HUES64 (cell line): ENCODE data around the gene RPS24. TPM values are rescaled to one million over a fixed set of nuclear protein-coding genes. Genes with fewer than 3 reads are reported as not detected.
A peak's percentile ranks its signal among the peaks of the same experiment; 100 is the strongest.
"Not testable (repeated sequence)": the region's sequence is repeated elsewhere in the genome, so short reads cannot be mapped to it uniquely, and the experiment has no call there.

Source experiments
- H3K27ac ChIP-seq: 2 replicates; pipeline ENCODE4 v1.7.0; 2013; ENCODE audit warnings: low read depth, low read length, inconsistent platforms
- H3K27me3 ChIP-seq: 2 replicates; pipeline ENCODE4 v1.6.1; 2013; ENCODE audit warnings: mild to moderate bottlenecking, low read length; ENCODE audit not compliant: insufficient read depth
- H3K36me3 ChIP-seq: 2 replicates; pipeline ENCODE4 v1.6.1; 2013; ENCODE audit warnings: mild to moderate bottlenecking, low read length; ENCODE audit not compliant: insufficient read depth
- H3K4me1 ChIP-seq: 2 replicates; pipeline ENCODE4 v1.6.1; 2013; ENCODE audit warnings: mild to moderate bottlenecking, low read length, moderate library complexity; ENCODE audit not compliant: insufficient read depth
- H3K4me3 ChIP-seq: 2 replicates; pipeline ENCODE4 v1.5.1; 2013; ENCODE audit warnings: mild to moderate bottlenecking, low read length, moderate library complexity
- H3K9ac ChIP-seq: 2 replicates; pipeline ENCODE4 v1.6.1; 2013; ENCODE audit warnings: mild to moderate bottlenecking, low read depth, low read length
- H3K9me3 ChIP-seq: 2 replicates; pipeline ENCODE4 v1.6.1; 2013; ENCODE audit warnings: low read depth, low read length; ENCODE audit not compliant: insufficient read depth
- WGBS: fragments of 150-250, 120-280 bp; methylation state at CpG from one replicate; pipeline ENCODE4 v1.1.7; 2013; ENCODE audit warnings: missing lambda C conversion rate; 5-methylcytosine and 5-hydroxymethylcytosine counted together
- polyA plus RNA-seq, 2 experiments: library from polyadenylated mRNA; stranded (reverse); fragments of 50-300 nt; gene quantifications; one replicate each; pipeline ENCODE4 v1.2.3, GENCODE V29; 2013

RPS24 gene
- 2,015 TPM for polyA plus RNA-seq (2013, experiment 1 of 2)
- polyA plus RNA-seq (2013, experiment 2 of 2), result 2,239 TPM

- under 1% methylated on average over 53 of the region's 55 CpGs for WGBS
- peaks cover 40% of the 10 kb centered on the region for H3K4me1 ChIP-seq
- H3K4me3 ChIP-seq, result peak within 1 kb of the TSS; percentile 92
- peak within 1 kb of the TSS; percentile 94 for H3K9ac ChIP-seq
- no peaks in the 10 kb centered on the region for H3K9me3 ChIP-seq
- peak within 1 kb of the TSS; percentile 87 for H3K27ac ChIP-seq
- H3K36me3 ChIP-seq, result peaks cover 48% of the 10 kb centered on the region
- H3K27me3 ChIP-seq, result no peaks in the 10 kb centered on the region
Measured at GRCh38 chr10:78033637-78034470, at the start of gene RPS24. TSS of gene RPS24 (plus strand) at chr10:78033863. CDS start at chr10:78033902, 39 bp downstream.

DNA sequence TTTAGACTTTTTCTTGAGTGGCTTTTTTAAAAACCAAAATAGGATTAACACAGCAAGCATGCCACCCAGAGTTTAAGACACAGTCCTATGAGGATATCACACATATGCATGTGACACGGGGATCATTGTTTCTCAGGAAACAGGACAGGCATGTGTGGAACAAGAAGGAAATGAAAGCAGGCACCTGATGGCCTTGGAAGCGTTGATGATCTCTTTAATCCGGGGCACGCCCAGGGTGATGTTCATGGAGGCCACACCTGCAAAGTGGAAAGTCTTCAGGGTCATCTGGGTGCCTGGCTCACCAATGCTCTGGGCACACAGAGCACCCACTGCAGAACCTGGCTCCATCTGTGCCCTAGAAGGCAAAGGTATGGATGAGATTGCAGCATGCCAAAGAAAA, 48.7 kb upstream of the RPS24 start:
- H3K27ac ChIP-seq, result no peak overlapping the region
- no peaks in the 10 kb centered on the region for H3K9me3 ChIP-seq
- H3K9ac ChIP-seq, result no peak overlapping the region
- WGBS, result 95% methylated on average over 4 of the region's 4 CpGs
- H3K4me1 ChIP-seq, result no peaks in the 10 kb centered on the region
- no peaks in the 10 kb centered on the region for H3K27me3 ChIP-seq
- H3K4me3 ChIP-seq, result no peak overlapping the region
- peaks cover 97% of the 10 kb centered on the region for H3K36me3 ChIP-seq

GRCh38 chr10:77987671-77988255, 45.9 kb upstream of the RPS24 start:
- H3K9me3 ChIP-seq, result no peaks in the 10 kb centered on the region
- H3K4me3 ChIP-seq, result no peak overlapping the region
- H3K4me1 ChIP-seq, result no peaks in the 10 kb centered on the region
- H3K27ac ChIP-seq, result no peak overlapping the region
- WGBS, result 95% methylated on average over 7 of the region's 7 CpGs
- peaks cover 99% of the 10 kb centered on the region for H3K36me3 ChIP-seq
- H3K9ac ChIP-seq, result no peak overlapping the region
- H3K27me3 ChIP-seq, result no peaks in the 10 kb centered on the region

- Histone ChIP-seq H3K9ac (no peak overlapping the region), H3K27ac (no peak overlapping the region), H3K4me1 (no peaks in the 10 kb centered on the region; the same call in 1 of the 2 replicates), H3K9me3 (no peaks in the 10 kb centered on the region), H3K27me3 (no peaks in the 10 kb centered on the region), H3K4me3 (no peak overlapping the region), H3K36me3 (peaks cover 99% of the 10 kb centered on the region)
- 95% methylated on average over 11 of the region's 11 CpGs for whole genome bisulfite sequencing
Measured at GRCh38 chr10:77989081-77989724, 44.5 kb upstream of the RPS24 start.

DNA sequence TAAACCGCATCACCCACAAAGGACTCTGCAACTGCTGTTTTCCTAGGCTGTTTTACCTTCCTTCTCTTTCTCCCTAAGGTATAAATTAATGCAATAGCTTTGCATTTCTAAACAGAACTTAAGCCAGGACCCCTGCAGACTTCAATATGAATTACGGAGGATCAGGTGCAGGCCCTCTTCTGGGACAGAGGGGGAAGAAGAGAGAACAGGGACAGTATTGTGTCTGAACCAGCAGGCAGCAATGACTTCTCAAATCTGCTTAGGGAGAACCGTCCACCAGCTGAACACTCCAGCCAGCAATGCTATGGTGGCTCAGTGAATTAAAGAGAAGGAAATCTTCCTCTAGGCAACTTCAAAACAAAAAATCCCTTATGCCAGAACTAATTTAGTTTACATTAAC, 40.0 kb upstream of the RPS24 start:
- Histone ChIP-seq H3K9me3 (no peaks in the 10 kb centered on the region), H3K36me3 (peaks cover 58% of the 10 kb centered on the region), H3K4me3 (no peak overlapping the region), H3K27ac (no peak overlapping the region), H3K9ac (no peak overlapping the region), H3K4me1 (no peaks in the 10 kb centered on the region; the same call in 1 of the 2 replicates), H3K27me3 (no peaks in the 10 kb centered on the region)
- WGBS, result 95% methylated on average over 3 of the region's 3 CpGs

- peaks cover 54% of the 10 kb centered on the region for H3K36me3 ChIP-seq
- WGBS, result 98% methylated on average over 4 of the region's 5 CpGs
Measured at GRCh38 chr10:77998780-77999179, 34.9 kb upstream of the RPS24 start.

GRCh38 chr10:78000206-78000605, 33.5 kb upstream of the RPS24 start:
- no peak overlapping the region for H3K27ac ChIP-seq
- H3K36me3 ChIP-seq, result peaks cover 62% of the 10 kb centered on the region
- no peaks in the 10 kb centered on the region for H3K9me3 ChIP-seq

More at GRCh38 chr10:77998780-77999179, 34.9 kb upstream of the RPS24 start:
- not testable (repeated sequence) for H3K27ac ChIP-seq, H3K4me3 ChIP-seq, H3K9ac ChIP-seq, H3K4me1 ChIP-seq, H3K9me3 ChIP-seq, H3K27me3 ChIP-seq

DNA sequence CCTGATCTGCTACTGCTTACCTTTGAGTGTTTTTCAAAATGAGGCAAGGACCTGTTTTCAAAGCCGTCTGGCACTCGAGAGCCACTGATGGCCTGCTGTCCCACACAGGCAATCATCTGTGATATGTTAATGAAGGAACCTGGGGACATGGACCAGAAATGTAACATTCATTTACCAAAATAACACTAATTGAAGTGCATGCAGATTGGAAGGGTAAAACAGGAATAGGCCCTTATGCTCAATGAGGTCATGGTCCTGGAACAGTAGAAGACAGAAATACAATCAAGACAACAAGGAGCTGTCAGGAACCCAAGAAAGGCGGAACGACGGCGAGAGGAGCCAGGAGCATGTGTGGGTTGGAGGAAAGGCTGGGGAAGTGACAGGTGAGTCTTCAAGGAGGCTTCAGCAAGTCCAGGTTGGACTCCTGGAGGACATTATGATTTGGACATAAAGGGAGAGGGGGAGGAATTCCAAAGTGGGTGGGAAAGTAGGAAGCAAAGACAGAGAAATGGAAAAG, 32.6 kb upstream of the RPS24 start:
- Histone ChIP-seq H3K36me3 (peaks cover 70% of the 10 kb centered on the region), H3K9ac (no peak overlapping the region), H3K9me3 (no peaks in the 10 kb centered on the region), H3K27ac (no peak overlapping the region), H3K4me3 (no peak overlapping the region), H3K4me1 (no peaks in the 10 kb centered on the region), H3K27me3 (no peaks in the 10 kb centered on the region)
- 97% methylated on average over 6 of the region's 6 CpGs for WGBS

More at GRCh38 chr10:78000206-78000605, 33.5 kb upstream of the RPS24 start:
- H3K9ac ChIP-seq, result no peak overlapping the region
- H3K4me3 ChIP-seq, result no peak overlapping the region
- H3K27me3 ChIP-seq, result no peaks in the 10 kb centered on the region
- H3K4me1 ChIP-seq, result no peaks in the 10 kb centered on the region

- Histone ChIP-seq H3K9me3 (no peaks in the 10 kb centered on the region), H3K4me3 (no peak overlapping the region)
Measured at GRCh38 chr10:78002541-78003288, 30.9 kb upstream of the RPS24 start.

DNA sequence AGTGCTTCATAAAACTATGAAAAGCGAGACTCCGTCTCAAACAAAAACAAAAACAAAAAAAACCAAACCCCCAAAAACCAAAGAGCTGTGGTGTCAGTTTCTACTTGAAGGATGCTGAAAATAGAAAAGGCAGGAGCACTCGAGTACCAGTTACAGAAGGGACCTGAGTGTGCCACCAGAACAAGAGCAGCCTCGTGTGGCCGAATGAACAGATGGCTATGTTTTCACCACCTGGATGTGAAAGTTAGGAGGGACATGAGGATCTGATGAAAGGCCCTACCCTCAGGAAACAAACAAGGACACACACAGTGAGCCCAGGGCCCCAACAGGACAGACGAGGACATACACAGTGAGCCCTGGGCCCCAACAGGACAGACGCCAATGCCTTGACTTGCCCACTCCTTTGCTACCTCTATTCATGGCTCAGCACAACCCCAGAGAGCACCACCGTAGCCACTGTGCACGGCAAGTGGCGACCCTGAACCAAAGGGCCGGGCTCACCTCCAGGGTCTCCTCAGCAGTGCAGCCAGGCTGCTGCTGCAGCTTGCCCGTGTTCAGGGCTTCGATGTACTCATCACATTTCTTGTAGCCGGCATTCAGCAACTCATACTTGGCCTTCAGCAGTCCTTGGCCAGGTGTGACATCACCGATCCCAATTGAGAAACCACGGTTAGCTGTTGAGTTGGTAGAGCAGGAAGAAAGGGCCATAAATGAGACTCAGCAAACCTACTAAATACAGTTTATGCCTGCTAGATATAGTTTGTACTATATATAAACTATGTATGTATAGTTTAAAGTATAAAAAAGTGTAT, 29.2 kb upstream of the RPS24 start:
- H3K36me3 ChIP-seq, result peaks cover 98% of the 10 kb centered on the region
- 94% methylated on average over 16 of the region's 16 CpGs for WGBS
- no peak overlapping the region for H3K4me3 ChIP-seq
- no peak overlapping the region for H3K9ac ChIP-seq
- H3K27ac ChIP-seq, result no peak overlapping the region
- H3K9me3 ChIP-seq, result no peaks in the 10 kb centered on the region
- H3K27me3 ChIP-seq, result no peaks in the 10 kb centered on the region
- no peaks in the 10 kb centered on the region for H3K4me1 ChIP-seq

More at GRCh38 chr10:78002541-78003288, 30.9 kb upstream of the RPS24 start:
- H3K36me3 ChIP-seq, result peaks cover 87% of the 10 kb centered on the region
- H3K9ac ChIP-seq, result no peak overlapping the region
- H3K4me1 ChIP-seq, result no peaks in the 10 kb centered on the region
- no peaks in the 10 kb centered on the region for H3K27me3 ChIP-seq
- H3K27ac ChIP-seq, result no peak overlapping the region
- WGBS, result 100% methylated on average over 3 of the region's 4 CpGs
